A549 treated with Hydrocortisone at 1 μM for 4 hours (cell line): ENCODE data around the gene FABP7. TPM values are rescaled to one million over a fixed set of nuclear protein-coding genes. Genes with fewer than 3 reads are reported as not detected.

Experiments used
- total RNA-seq: library from RNA; stranded (reverse); fragments of 200-300 nt; extraction: Qiagen RNA extraction; gene quantifications from 5 replicates; pipeline ENCODE4 v1.2.3, GENCODE V29; 2022

FABP7 gene
- total RNA-seq = not detected in 5 replicates

DNA sequence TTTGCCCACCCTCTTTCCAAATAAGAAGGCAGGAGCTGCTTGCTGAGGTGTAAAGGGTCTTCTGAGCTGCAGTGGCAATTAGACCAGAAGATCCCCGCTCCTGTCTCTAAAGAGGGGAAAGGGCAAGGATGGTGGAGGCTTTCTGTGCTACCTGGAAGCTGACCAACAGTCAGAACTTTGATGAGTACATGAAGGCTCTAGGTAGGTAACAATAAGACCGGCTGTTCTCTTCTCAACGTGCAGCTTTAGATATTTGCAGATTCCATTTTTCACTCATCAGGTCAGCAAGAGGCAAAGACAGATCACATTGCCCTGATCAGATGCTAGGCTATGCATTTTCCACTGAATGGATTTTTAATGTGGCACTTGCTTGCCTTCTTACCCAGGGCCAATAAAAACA is at the start of gene FABP7:
Gene FABP7 (plus strand): TSS at position 50 of the 400 bp plus-strand sequence. CDS start 79 bp downstream, at position 129.

DNA sequence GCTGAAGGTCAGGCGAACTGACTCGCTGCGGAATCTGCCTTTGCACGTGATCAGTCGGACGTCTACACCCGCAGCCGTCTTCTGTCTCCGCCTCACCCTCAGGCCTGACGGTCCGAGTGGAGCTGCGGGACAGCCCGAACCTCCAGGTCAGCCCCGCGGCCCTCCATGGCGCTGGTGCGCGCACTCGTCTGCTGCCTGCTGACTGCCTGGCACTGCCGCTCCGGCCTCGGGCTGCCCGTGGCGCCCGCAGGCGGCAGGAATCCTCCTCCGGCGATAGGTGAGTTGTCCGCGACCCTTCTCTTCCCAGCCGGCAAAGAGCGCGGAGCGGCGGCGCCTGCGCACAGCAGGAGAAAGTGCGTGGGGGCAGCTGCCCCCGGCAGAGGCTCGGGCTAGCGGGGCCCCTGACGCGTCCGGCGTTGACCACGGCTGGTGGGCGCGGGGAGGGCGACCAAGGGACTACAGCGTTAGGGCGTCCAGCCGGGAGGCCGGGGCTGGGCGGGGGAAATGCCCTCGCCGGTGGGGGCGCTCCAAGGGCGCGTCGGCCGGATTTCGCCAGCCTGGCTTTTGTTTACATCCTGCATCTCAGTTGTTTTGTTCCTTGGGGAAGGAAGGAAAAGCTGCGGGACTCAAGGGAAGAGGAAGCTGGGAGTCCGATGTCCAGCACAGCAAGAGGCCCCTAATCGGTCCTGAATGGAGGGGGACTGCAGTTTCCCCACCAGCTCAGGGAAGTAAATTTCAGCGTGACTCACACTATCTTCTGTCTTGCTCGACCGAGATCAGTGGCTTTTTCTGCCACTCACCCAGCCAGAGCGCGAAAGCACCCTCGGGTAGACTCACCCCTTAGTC is 9.9 kb downstream of the FABP7 start, which contains the start of gene SMPDL3A:
Gene SMPDL3A (plus strand): TSS at position 77 of the 846 bp plus-strand sequence. CDS start 89 bp downstream, at position 166.

Other genes with a start within 250 kb of the FABP7 start
- 0.59 to 0.75 TPM (median 0.73 TPM) in 5 replicates for gene PKIB, start 169.3 kb upstream of the FABP7 start, total RNA-seq
- 3.0 to 3.7 TPM (median 3.3 TPM) in 5 replicates for gene SMPDL3A, start 9.5 kb downstream of the FABP7 start, total RNA-seq
- gene CLVS2, start 216.5 kb downstream of the FABP7 start, total RNA-seq = 0.08 to 0.26 TPM (median 0.17 TPM) in 5 replicates